COLO668 (cell line): ENCODE measurements around the gene C1orf210.
A peak's percentile ranks its signal among the peaks of the same experiment; 100 is the strongest.

Experiments
- DNase-seq: peaks from one replicate; lab custom pipeline; 2025; ENCODE audit not compliant: unreplicated experiment; lab: John Stamatoyannopoulos, UW

C1orf210 gene

DNA sequence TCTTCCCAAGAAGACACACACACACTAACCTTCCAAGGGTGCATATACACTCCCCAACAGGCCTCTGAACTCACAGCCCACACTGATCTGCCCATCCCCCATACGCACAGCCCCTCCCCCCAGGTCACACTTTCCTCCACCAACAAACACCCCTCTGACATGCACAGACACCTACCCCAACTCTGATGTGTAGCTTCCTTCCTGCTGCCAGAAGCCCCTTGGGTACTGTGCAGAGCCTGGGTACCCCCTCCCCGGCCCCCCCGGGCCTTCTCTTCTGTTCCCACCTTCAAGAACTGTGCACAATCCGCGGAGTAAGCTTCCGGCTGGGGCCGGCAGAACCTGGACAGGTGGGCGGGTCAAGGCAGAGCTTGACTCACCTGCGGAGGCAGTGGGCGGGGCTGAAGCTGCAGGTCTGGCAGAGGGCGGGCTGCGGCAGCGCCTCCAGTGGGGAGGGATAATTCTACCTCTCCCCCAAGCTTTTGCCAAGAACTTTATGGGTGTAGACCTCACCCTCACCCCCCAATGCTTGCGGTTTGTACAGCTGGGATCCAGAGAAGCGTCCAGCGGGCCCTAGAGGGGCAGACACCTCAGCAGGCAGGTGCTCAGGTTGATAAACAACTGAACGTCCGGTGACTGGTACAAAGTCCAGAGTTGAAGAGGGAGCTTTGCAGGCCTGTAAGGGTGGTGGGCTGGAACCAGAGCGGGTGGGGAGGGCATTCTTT, at the start of gene C1orf210:
TSS of gene C1orf210 (minus strand) at position 313 of the 722 bp plus-strand sequence. CDS start 2,311 bp downstream, outside the sequence.
- DNase-seq: peak; percentile 100

GRCh38 chr1:43334453-43335205, 49.2 kb upstream of the C1orf210 start:
- DNase-seq: no peak

GRCh38 chr1:43331688-43332087, 46.3 kb upstream of the C1orf210 start:
- no peak for DNase-seq

- no peak for DNase-seq
Observed at GRCh38 chr1:43329995-43330751, 44.8 kb upstream of the C1orf210 start.

DNA sequence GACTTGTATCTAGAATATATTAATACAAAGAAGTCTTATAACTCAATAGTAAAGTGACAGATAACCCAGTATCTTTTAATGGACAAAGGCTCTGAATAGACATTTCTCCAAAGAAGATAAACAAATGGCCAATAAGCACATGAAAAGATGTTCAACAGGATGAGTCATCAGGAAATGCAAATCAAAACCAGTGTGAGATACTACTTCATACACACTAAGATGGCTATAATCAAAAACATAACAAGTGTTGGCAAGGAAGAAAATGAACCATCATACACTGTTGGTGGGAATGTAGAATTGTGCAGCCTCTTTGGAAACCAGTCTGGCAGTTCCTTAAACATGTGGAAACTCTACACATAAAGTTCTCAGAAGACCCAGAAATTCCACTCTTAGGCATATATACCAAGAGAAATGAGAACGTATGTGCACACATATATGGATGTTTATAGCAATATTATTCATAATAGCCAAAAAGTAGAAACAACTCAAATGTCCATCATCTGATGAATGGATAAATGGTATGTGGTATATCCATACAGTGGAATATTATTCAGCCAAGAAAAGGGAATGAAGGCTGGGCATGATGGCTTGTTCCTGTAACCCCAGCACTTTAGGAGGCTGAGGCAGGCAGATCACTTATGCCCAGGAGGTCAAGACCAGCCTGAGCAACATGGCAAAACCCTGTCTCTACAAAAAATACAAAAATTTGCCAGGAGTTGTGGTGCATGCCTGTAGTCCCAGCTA, 42.3 kb upstream of the C1orf210 start:
- DNase-seq: no peak

- no peak for DNase-seq
Observed at GRCh38 chr1:43325381-43325780, 40.0 kb upstream of the C1orf210 start.

- DNase-seq: no peak
Observed at GRCh38 chr1:43324810-43325209, 39.4 kb upstream of the C1orf210 start.

DNA sequence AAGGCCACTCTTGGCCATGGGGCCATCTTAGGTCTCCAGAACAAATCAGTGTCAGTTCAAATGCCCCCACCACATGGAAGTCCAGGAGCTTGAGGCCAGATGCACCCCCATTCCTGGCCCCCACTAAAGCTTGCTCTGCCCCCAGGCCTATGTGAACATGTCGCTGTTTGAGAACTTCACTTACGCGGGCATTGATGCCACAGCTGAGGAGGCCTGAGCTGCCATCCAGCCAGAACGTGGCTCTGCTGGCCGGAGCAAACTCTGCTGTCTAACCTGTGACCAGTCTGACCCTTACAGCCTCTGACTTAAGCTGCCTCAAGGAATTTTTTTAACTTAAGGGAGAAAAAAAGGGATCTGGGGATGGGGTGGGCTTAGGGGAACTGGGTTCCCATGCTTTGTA, 37.1 kb upstream of the C1orf210 start:
- DNase-seq: no peak

- no peak for DNase-seq
Observed at GRCh38 chr1:43321331-43321891, 36.0 kb upstream of the C1orf210 start.

DNA sequence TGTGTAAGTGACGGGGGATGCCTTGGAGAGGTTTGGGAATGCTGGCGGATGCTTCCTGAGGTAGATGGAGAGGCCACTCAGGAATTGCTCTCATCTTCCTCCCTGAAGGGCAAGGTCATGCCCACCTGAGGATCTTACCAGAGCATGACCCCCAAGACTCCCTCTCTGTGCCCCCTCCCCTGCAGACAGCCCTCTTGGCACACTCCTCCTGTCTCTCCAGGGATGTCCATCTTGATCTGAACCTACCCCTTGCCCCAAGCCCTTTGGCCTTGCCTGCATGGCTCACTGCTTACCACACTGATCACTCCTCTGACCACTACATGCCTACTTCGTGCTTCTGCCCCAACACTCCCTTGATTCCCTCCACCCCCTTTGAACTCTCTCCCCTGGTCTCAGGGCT, 34.4 kb upstream of the C1orf210 start:
- DNase-seq: no peak

DNA sequence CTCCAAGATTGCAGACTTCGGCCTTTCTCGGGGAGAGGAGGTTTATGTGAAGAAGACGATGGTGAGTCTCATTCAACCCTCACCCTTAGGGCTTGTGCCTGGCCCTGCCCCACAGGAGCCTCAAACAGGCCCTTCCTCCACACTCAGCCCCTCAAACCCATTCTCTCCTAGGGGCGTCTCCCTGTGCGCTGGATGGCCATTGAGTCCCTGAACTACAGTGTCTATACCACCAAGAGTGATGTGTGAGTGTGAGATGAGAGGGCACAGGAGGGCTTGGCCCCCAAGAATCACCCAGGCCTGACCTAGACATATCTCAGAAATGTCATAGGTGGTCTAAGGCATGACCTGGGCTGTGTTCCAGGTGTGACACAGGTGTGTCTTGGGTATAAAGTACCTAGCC, 33.9 kb upstream of the C1orf210 start:
- DNase-seq: no peak

GRCh38 chr1:43318831-43319230, 33.5 kb upstream of the C1orf210 start:
- no peak for DNase-seq

DNA sequence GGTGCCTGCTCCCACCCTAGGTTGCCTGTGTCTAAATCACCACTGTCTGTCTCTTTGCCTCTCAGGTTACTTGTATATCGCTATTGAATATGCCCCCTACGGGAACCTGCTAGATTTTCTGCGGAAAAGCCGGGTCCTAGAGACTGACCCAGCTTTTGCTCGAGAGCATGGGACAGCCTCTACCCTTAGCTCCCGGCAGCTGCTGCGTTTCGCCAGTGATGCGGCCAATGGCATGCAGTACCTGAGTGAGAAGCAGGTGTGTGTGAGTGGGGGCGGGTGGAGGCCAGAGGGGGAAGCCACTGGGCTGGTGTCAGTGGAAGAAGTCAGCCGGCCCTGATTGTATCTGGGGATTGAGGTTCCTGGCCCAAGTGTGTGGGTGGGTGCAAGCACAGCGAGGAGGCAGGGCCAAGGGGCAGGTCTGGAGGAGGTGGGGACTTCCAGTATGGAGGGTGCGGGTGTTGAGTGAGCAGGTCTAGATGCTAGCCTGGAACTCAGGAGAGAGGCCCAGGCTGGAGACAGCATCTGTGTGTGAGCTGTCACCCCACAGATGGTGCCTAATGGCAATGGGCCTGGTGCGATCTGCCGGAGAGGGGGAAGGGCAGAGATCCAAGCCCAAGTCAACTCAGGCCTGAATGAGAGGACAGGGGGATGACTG, 32.6 kb upstream of the C1orf210 start:
- no peak for DNase-seq

GRCh38 chr1:43316738-43317520, 31.5 kb upstream of the C1orf210 start:
- no peak for DNase-seq

- DNase-seq: no peak
Observed at GRCh38 chr1:43315963-43316737, 30.8 kb upstream of the C1orf210 start.

DNA sequence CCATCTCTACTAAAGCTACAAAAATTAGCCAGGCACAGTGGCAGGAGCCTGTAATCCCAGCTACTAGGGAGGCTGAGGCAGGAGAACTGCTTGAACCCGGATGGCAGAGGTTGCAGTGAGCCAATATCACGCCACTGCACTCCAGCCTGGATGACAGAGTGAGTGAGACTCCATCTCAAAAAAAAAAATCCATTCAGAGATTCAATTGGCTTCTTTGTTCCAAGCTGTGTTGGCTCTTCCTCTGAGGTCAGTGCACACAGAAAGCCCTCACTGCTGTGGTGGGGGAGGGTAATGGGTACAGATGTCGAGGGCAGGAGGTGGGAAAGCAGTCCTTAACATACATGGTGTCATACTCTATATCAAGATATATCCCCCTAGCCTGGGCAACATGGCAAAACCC, 30.1 kb upstream of the C1orf210 start:
- DNase-seq: no peak

GRCh38 chr1:43314233-43314632, 28.9 kb upstream of the C1orf210 start:
- DNase-seq: no peak

- peak; percentile 65 for DNase-seq
Observed at GRCh38 chr1:43313771-43314170, 28.4 kb upstream of the C1orf210 start.
